ENCODE data around the gene MANBA. TPM values are rescaled to one million over a fixed set of nuclear protein-coding genes. Genes with fewer than 3 reads are reported as not detected.

Gene MANBA
- total and polyA plus RNA-seq, 2 of the 13 experiments (the other 11 are each of a cell fraction or from before 2014, with no cell fraction given) = 11.7 to 33.3 TPM

GRCh38 chr4:102760645-102761295 is at the start of gene MANBA (continued):
- TF ChIP-seq CENPBD1 (CRISPR knock-in tag; IDR thresholded peaks at IDR 0.05; ENCODE audit: borderline replicate concordance, low read depth) (no peak), KAT2B (IDR thresholded peaks at IDR 0.05; ENCODE audit: borderline replicate concordance, low read depth, low read length) (no peak), BORCS8-MEF2B (CRISPR knock-in tag; IDR thresholded peaks at IDR 0.05) (peak; percentile 78), MYPOP (CRISPR knock-in tag; IDR thresholded peaks at IDR 0.05) (peak; percentile 85; the same call in 1 of the 2 replicates), KDM2A (CRISPR knock-in tag; IDR thresholded peaks at IDR 0.05; ENCODE audit: borderline replicate concordance, low read depth) (peak; percentile 83; the same call in 1 of the 2 replicates), ZNF275 (CRISPR knock-in tag; IDR thresholded peaks at IDR 0.05; ENCODE audit: borderline replicate concordance) (peak; percentile 64; the same call in 1 of the 2 replicates), ATM (IDR thresholded peaks at IDR 0.05; ENCODE audit: borderline replicate concordance) (no peak), ZSCAN30 (CRISPR knock-in tag; IDR thresholded peaks at IDR 0.05) (no peak), SRSF9 (IDR thresholded peaks at IDR 0.05; ENCODE audit: borderline replicate concordance, insufficient read depth, low read depth, low read length, poor library complexity, severe bottlenecking) (no peak), MIER3 (CRISPR knock-in tag; IDR thresholded peaks at IDR 0.05; ENCODE audit: borderline replicate concordance) (no peak), TCF12 (IDR thresholded peaks at IDR 0.05) (no peak), TCF12 (CRISPR knock-in tag; IDR thresholded peaks at IDR 0.05) (no peak), GTF2F1 (IDR thresholded peaks at IDR 0.05; ENCODE audit: low read length) (no peak), PRMT3 (CRISPR knock-in tag; IDR thresholded peaks at IDR 0.05; ENCODE audit: borderline replicate concordance, low read depth) (peak; percentile 50; the same call in 1 of the 2 replicates), SIX4 (CRISPR knock-in tag; IDR thresholded peaks at IDR 0.05) (no peak), ZC3H13 (CRISPR knock-in tag; IDR thresholded peaks at IDR 0.05) (no peak), ZNF331 (CRISPR knock-in tag; IDR thresholded peaks at IDR 0.05) (peak; percentile 66; the same call in 1 of the 2 replicates), MLLT10 (CRISPR knock-in tag; IDR thresholded peaks at IDR 0.05) (no peak), ZMYM3 (CRISPR knock-in tag; IDR thresholded peaks at IDR 0.05) (peak; percentile 78), MBNL3 (CRISPR knock-in tag; conservative IDR thresholded peaks at IDR 0.05) (no peak), ZFP37 (CRISPR knock-in tag; IDR thresholded peaks at IDR 0.05; ENCODE audit: borderline replicate concordance) (no peak), CREBL2 (CRISPR knock-in tag; IDR thresholded peaks at IDR 0.05; ENCODE audit: borderline replicate concordance) (0 out of 2 replicates have a peak, but pooled peaks have one; percentile 50), ZNF841 (CRISPR knock-in tag; IDR thresholded peaks at IDR 0.05; ENCODE audit: borderline replicate concordance) (no peak), SIN3A (IDR thresholded peaks at IDR 0.05; ENCODE audit: borderline replicate concordance, low read depth, low read length) (no peak; the same call in 1 of the 2 replicates), HOMEZ (CRISPR knock-in tag; IDR thresholded peaks at IDR 0.05; ENCODE audit: low read depth) (peak; percentile 16; the same call in 1 of the 2 replicates), MIER2 (CRISPR knock-in tag; IDR thresholded peaks at IDR 0.05) (peak; percentile 38; the same call in 1 of the 2 replicates), ZNF441 (CRISPR knock-in tag; IDR thresholded peaks at IDR 0.05; ENCODE audit: borderline replicate concordance) (peak; percentile 66; the same call in 1 of the 2 replicates), ARNT (IDR thresholded peaks at IDR 0.05) (no peak)
